Stimulated activated CD4-positive, alpha-beta T cell treated with anti-CD3 and anti-CD28 coated beads, Interleukin-4, amount 100 ng/mL, for 4 hours (primary cell): ENCODE data around the gene VSTM4.

Experiments
- DNase-seq, 2 experiments: peaks; one replicate each; pipeline ENCODE4 v3.0.0-alpha.2; 2020

The VSTM4 gene

GRCh38 chr10:49116509-49117375, 1.4 kb upstream of the VSTM4 start:
- no peak for DNase-seq

DNA sequence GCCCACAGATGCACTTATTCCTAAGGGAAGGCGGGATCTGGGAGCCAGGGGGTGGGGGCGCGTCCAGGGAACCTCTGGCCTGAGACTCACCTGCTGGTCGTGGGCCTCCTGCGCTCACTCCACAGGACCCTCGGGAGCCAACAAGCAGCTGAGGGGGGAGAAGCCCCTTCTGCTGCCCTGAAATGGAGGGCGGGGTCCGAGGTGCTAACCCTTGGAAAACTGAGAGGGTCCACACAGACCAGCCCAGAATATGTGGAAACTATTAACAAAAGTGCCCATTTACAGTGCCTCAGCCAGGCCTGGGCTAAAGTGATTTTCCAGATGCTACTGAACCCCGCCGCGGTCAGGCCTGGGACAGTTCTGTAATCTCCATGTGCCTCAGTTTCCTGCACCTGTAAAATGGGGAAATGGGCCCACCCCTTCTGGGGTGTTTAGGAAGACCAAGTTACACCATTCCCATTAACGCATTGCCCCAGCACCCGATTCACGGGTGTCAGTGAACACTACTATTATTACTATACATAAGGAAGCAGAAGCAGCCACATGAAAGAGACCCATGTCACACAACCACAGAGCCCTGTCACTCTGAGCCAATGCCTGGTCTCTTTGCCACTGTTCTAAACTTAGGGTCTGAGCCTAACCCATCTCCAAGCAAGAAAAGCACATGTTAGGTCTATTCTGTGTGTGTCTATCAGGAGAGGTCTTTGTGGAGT, 630 bp upstream of the VSTM4 start:
- DNase-seq = no peak

GRCh38 chr10:49114718-49115014, 656 bp downstream of the VSTM4 start:
- DNase-seq = no peak

- DNase-seq = no peak
These were observed 1.6 kb downstream of the VSTM4 start for GRCh38 chr10:49113741-49114141.

- DNase-seq = no peak
These were observed 2.5 kb downstream of the VSTM4 start for GRCh38 chr10:49112851-49113250.

DNA sequence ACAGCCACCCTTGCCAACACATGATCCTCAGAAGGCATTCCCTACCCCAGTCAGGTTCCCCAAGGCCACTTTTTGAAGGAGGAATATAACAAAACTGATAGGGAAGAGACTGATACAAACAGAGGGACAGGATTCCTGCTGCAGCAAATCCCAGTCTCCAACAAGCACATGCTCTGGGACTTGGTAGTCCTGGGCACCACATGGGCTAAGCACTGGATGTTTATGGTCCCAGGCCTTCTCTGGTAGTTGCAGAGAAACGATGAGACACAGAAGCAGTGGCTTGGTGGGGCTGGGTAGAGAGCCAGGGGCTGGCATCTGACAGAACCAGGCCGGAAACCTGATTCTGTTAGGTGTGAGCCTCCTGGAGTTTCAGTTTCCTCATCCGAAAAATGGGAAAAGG, 3.2 kb downstream of the VSTM4 start:
- no peak for DNase-seq

DNA sequence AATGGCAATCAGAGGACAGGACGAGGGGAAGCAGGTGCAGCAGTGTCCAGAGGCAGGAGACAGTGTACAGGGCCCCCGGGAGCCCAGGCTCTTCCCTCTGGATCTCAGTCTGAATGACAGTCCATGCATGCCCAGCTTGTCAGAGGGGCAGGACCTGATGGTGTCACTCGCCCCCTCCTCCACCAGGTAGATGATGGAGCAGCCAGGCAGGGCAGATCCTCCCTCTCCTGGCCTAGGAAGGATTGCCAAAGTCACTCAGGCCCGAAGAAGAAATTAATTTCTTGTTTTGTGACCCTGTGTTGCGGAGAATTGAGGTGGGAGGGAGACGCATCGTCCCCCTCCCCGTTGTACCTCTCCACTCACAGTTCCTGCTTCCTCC, 4.0 kb downstream of the VSTM4 start:
- DNase-seq = no peak

DNA sequence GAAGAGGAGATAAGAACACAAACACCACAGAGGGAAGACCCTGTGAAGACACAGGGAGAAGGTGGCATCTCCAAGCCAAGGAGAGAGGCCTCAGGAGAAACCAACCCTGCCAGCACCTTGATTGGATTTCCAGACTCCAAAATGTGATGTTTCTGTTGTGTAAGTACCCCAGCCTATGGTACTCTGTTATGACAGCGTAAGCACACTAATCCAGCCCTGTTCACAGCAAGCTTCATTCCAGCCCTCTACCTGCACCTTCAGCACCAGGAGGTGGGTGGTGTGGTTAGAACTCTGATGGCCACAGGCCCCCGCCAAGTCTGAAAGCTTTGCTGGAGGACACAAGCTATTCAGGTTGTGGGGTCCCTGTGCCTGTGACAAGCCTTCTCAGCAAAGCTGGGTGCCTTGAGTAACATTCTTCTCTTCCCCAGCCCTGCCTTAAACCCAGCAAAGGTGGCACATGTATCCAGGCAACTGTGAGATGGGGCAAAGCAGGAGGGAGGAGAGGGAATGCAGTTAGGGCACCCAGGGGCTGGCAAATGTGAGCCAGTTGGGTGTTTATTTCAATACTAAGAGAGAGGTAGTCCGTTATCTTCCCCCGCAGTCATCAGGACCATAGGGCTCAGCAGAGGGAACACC, 4.5 kb downstream of the VSTM4 start:
- no peak for DNase-seq

DNA sequence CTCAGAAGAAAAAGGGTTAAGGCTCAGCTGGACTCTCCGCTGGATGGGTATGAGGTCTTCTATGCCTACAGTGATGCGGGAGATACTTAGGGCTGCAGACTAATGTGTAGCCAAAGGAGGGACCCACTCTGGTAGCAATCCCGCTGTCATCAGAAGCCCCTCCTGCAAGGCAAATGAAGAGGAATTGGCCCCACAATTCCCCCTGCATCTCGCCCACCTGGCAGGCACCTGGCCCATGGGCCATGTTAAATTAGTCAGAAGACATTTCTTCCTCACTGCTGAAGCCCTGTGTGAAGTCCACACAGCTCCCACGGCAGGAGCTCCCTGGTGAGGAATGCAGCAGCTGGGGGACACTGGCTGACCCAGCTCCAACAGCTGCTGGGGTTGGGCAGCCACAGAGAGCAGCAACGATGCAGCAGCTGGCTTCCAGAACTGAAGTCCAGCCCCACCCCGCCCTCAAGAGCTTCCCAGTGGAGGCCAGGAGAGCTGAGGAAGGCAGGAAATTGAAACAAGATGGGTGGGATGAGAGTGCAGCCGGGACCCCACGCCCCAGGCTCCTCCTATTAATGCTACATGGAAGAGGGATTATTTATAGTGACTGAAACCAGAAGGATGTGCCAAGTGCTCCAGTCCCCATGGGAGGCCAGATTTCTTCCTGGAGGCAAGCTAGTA, 5.5 kb downstream of the VSTM4 start:
- no peak for DNase-seq

GRCh38 chr10:49108656-49109055, 6.7 kb downstream of the VSTM4 start:
- no peak for DNase-seq

GRCh38 chr10:49107887-49108267, 7.4 kb downstream of the VSTM4 start:
- DNase-seq = no peak

- no peak for DNase-seq
These were observed 8.0 kb downstream of the VSTM4 start for GRCh38 chr10:49107111-49107886.

DNA sequence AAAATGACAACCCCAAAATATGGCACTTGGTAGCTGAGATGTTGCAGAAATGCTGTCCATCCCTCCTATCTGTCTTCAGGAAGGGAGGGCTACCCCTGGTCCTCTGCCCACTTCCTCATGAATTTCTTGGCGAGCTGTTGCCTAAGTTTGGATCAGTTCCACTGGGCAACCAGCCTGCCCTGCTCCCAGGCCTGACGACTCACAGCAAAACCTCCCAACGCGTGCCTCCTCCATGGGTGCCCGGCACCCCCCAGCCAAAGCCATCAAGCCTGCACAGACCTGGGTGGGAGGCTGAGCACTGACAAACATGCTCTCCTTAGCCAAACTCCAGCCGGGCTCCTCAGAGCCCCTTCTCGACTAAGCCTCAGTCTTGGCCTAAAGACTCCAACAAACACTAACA, 8.9 kb downstream of the VSTM4 start:
- DNase-seq = no peak

GRCh38 chr10:49105076-49105475, 10.2 kb downstream of the VSTM4 start:
- DNase-seq = no peak

- DNase-seq = no peak
These were observed 11.0 kb downstream of the VSTM4 start for GRCh38 chr10:49104323-49104722.

DNA sequence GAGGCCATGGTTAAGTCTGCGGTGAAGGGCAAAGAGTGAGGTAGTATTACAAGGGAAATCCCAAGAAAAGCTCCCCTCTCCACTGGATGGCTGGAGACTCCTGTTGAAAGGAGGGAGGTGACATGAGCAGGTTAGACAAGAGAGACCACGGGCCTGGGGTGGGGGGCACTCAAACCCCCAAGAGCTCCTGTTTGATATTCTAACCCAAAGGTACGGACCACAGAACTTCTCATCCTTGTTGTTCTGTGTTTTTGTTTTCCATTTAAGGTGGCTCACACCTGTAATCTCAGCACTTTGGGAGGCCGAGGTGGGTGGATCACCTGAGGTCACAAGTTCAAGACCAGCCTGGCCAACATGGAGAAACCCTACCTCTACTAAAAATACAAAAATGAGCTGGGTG, 11.6 kb downstream of the VSTM4 start:
- DNase-seq = no peak

DNA sequence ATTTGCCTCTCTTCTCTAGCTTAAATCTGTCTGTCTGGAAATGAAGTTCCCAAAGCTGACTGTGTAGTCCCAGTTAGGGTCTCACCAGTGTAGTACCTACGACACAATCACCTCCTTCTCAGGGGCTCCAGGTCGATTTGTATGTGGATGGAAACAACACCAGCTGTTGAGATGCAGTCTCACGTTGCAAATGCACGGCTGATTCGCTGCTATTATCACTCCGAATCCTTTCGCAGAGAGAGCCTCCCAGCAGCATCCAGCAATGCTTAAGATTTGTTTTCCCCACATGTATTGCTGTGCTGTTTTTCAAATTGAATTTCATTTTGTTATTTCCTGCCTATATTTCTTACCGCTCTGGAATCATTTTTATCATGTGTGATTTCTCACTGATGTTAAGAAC, 16.3 kb downstream of the VSTM4 start:
- DNase-seq = no peak

DNA sequence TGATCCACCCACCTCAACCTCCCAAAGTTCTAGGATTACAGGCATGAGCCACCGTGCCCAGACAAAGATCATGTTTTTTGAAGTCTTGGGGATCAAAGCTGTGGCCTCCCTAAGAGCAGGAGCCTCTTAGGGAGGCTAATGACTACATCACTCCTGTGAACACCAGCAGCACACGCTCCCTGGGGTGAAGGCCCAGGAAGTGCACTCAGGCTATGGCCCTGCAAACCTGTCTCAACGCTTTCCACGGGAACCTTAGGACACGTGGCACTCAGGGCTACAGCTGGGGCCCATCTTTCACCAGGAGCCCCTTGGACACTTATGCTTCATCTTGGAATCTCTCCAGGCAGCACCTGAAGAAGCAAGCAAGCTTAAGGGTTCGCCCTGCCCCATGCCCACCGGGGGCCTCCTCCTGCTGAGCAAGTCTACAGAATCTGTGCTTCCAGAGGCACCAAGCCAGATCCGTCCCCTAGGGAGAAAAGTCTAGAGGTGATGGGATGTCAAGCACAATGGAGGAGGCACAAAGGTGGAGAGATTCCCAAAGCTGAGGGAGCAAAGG, 18.4 kb downstream of the VSTM4 start:
- no peak for DNase-seq

DNA sequence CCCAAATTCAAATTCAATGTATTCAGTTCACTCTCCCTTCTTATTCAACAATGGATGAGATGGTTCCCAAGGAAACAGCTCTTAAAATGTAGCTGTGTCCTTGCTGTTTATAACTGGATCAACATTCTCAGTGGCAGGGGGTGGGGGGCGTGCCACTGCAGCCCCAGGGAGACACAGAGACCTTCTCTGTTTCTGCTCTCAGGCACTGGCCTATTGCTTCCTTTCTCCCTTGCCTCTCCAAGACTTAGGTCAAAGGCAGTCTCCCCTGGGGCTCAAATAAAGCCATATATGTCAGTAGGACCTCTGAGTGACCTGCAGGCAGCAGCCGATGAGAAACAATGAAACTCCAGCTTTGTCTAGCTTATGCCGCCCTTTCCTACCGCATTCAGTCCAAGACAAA, 20.7 kb downstream of the VSTM4 start:
- no peak for DNase-seq

DNA sequence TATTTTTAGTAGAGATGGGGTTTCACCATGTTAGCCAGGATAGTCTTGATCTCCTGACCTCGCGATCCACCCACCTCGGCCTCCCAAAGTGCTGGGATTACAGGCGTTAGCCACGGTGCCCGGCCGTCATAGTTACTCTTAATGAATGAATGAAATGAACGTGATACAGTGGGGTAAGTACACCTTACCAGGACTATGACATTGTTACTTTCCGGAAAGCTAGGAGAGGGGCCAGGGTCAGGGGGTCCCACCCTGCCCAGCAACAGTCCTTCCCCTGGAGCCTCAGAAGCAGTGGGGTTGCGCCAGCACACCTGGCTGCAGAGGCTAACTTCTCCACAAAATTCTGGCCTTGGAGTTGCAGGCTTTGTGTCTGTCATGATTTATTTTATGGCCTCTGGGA, 21.4 kb downstream of the VSTM4 start:
- DNase-seq = no peak

DNA sequence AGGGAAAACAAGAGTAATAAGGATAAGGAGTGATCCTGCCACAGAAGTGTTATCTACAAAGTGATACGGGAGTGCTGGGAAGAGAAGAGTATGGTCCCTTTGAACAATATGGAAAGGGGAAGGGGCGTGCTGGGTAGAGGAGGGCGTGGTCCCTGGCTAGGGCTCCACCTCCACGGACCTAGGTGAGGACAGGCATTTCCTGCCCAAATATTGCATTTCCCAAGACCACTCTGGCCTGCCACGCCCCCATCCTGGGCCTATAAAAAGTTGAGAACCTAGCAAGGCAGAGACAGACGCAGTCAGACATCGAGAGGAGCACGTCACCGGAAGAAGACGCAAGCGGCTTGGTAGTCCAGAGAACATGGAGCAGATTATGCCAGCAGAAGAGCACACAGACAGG, 22.8 kb downstream of the VSTM4 start:
- DNase-seq = no peak

DNA sequence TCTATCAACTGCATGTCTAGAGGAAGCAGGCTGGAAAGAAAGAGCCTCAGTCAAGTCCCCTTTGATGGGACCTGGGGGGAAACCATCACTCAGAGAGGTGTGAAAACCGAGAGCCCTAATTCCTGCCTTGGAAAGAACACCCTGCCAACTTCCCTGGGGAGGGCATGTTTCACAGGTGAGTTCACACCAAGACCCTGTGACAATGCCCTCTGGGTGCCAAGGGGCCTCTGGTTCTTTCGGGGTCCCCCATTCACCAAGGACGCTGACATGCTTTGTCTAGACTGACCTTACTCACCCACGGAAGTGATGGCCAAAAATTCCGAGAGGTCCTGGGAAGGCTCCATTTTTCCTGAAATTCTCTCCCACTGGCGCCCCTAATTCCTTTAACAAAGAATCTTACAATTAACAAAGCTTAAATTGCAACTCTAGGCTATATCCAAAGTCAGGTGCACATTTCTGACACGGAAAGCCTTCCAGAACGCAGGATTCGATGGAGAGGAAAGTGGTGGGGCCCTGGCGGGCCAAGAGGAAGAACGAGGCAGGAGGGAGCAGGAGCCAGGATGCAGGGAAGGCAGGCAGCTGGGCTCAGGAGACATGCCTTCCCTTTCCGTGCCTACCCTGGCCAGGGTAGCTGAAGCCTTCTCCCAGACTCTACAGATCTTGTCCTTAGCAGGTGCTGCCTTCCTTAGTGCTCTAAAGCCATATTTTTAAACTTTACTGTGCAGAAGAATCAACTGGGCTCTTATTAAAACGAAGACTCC, 23.7 kb downstream of the VSTM4 start:
- DNase-seq = no peak
